Activated naive CD8-positive, alpha-beta T cell treated with anti-CD3 and anti-CD28 coated beads, Interleukin-2, amount 50 U/mL, for 16 hours (primary cell): ENCODE measurements around the gene FXYD6.

Source experiments
- DNase-seq: peaks from one replicate; pipeline ENCODE4 v3.0.0-alpha.2; 2020; ENCODE audit warnings: low read depth, low spot score

Gene FXYD6

DNA sequence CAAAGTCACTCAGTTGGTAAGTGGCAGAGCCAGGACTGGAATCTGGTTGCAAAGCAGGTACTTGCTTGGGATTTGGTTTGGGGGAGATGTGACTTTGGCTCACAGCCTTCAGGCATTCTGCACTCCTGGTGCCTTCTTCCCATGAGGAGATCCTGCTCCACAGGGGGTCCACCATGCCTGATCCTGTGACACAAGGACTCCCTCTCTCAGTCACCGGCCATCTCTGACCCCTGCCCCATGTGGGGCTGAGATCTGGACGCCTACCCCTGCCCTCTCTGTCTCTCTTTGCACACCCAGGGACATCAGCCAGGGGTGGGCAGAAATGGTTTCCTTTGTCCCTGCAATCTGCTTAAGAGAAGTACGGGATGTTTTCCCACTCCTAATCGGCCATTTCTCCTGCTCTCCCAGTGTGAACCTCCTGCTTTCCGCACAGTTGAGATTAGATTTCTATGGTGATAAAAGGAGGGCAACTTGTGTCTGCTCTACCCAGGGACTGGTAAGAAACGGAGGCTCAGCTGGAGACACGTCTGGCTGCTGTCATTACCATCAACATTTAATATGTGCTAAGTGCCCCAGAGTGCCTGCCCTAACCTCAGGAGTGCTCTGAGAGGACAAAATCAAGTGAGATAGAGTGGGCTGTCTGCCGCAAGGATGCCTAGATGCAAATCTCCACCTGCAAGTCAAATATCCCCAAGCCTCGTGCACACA is 11.1 kb upstream of the FXYD6 start:
- DNase-seq: no peak

- no peak for DNase-seq
Measured at GRCh38 chr11:117885777-117886176, 9.3 kb upstream of the FXYD6 start.

GRCh38 chr11:117884994-117885393 is 8.5 kb upstream of the FXYD6 start:
- no peak for DNase-seq

GRCh38 chr11:117883063-117883462 is 6.6 kb upstream of the FXYD6 start:
- no peak for DNase-seq

- no peak for DNase-seq
Measured at GRCh38 chr11:117882311-117882905, 6.0 kb upstream of the FXYD6 start.

- no peak for DNase-seq
Measured at GRCh38 chr11:117881217-117881616, 4.8 kb upstream of the FXYD6 start.

- no peak for DNase-seq
Measured at GRCh38 chr11:117879516-117880480, 3.3 kb upstream of the FXYD6 start.

DNA sequence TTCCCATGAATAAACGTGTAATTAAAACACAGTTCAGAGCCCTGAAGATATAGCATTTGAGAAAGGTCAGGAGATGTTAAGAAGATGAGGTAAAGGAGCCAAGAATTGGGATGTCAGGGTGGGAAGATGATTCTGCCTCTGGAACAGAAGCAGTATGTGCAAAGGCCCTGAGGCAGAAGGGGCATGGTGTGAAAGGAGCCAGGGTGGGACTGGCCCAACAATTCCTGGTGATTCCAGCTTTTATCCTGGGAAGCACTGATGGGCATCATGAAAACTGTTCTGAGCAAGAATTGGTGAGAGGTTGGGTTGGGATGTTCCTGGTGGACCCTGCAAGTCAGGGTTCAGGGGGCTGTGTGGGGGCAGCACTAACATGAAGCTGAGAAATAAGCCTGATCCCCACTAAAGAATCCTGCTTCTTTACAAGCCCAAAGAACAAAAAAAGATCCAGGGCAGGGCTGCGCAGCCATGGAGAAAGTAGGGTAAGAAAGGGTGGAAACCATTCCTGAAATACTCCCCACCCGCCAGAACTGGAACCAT is 2.5 kb upstream of the FXYD6 start:
- no peak for DNase-seq

DNA sequence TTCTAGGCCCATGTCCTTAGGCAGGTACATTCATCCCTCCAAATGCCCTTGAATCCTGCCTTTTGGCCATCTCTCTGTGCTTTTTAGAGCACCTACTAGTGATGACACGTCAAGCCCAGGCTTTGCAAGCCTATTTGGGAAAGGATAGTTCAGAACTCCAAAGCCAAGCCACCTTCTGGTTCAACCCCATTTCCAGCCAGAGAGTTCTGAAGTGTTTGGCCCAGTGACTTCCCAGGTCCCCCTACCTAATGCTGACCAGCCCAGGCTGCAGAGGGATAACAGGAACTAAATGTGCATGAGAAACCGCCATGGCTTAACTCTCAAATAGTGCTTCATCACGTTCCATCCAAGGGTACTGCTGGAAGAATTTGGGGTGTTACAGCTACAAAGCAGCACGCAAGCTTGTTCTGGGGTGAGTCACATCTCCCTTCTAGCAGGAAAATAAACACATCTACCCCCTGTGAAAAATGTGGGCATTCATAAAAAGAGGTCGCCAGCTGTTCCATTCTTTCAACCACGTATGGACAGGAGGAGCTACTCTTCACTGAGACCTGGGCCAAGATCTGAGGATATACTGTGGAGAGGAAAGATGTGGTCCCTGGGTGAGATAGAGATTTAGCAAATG is 2.0 kb upstream of the FXYD6 start:
- DNase-seq: no peak

- no peak for DNase-seq
Measured at GRCh38 chr11:117877120-117877784, 794 bp upstream of the FXYD6 start.

GRCh38 chr11:117876059-117876340 is 458 bp downstream of the FXYD6 start:
- DNase-seq: no peak

DNA sequence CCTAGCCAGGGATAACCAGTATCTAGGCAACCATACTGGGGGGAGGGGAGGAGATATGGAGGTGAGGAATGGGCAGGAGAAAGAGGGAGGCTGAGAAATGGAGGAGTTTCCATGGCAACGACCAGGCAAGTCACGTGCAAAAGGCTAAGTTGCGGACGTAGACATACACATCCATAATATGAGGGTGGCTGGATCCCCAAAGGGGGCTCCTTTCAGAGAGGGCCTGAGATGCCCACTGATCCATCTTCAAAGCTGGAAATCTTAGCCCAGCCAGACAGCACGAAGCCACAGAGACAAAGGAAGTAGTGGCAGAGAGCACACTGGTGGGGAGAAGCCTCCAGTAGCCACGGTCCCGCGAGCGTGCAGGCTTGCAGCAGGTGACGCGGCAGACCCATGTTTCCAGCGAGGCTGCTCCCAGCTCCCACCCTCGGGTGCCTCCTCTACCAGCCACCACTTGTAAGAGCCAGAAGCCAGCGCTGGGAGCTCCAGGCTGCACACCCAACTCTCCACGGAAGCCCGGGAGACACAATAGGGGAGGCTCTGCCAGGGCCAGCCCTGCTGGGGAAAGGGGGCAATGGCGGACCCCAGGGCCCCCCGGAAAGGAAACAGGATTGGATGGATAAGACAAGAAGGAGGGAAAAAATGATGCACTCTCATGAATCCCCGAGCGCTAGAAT is 938 bp downstream of the FXYD6 start:
- DNase-seq: no peak

DNA sequence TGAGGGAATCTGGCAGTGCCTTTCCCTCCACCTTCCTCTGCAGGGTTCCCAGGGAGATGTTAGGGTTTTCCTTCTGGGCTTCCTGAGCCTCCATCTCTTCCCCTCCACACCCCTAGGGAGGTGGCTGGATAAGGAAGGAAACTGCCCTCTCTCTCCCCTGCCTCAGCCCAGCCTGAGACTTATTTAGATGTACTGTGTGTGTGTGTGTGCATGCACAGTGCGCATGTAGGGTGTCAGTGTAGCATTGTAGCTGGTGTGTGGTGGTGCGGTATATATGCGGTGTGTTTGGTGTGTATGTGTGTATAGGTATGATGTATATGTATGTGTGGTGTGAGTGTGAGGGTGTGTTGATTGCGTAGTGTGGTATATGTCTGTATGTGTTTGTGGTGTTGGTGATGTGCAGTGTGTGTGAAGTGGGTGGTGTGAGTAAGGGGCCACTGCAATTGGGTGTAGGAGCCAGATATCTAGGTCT is 1.5 kb downstream of the FXYD6 start:
- DNase-seq: no peak

DNA sequence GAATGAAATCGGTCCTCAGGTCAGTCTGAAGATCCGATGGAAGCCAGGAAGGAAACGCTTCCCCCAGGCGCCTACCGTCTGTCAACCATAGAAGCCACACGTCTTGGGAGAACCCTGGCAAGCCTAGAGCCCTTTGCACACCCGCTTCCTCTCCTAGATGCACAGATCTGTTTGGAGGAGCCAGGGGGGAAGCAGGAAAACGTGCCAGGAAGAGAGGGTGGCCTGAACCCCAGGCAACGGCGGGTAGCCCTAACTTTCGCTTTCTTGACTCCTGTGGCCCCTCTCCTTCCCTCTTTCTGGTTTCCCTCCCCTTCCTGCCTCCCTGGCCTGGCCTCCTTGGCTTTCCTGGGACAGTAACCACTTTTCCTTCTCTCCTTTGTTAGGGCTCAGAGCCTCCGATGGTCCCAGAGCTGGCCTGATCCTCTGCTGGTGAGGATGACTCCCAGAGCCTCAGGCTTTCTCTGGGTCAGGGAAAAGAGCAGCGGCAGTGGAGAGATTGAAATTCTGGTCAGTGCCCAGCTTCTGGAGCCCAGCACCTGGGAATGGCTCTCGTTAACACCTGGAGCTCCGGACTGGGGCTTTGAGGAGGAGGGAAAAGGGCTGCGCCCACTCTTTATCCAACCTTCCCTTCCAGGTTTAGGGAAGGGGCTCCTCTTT is 2.1 kb downstream of the FXYD6 start:
- no peak for DNase-seq

DNA sequence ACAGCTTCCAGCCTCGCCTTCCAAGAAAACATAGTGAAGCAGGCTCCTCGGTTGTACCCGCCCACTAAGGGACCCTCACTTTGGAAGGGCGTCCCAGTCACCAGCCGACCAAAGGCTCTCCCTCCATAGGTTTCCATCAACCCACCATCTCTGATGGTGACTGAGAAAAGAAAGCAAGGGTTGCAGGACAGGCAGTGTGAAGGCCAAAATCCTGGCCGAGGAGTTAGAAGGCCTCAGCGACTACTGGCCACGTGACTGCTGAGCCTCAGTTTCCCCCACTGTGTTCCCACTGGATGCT is 2.7 kb downstream of the FXYD6 start:
- DNase-seq: no peak

DNA sequence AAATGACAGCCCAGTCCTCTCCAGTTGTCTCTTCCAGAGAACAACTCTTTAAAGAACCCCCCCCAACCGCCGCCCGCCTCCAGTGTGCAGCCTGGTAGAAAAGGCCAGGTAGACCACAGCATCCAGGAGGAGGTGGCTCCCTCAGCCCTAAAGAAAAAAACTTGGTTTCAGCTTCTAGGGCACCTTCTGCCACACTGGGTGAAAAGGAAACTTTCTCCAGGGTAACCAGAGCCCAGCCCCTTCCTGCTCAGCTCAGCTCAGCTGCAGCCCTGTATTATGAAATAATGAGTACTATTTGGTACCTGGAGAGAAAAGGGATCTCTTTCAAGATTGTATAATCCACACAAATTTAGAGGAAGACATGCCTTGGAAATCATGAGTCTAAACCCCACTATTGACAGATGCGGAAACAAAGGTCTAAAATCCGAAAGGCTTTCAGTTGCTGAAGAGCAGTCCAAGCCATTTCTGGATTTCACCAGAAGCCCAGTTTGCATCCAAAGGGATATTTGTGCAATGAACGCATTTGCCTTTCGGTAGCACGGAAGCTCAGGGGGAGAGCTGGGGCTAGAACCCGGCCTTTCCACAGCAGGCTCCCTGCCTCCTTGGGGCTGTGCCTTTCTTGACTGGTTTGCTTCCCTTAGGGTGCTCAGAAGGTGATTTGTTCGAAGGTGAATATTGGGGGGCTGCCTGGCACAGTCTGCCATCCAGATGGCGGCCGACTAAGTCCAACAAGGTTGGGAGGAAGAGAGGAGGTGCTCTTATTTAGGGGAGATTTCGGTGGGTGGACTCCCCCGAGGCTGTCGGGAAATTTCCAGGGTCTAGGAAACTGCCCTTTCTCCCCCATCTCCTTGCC is 3.3 kb downstream of the FXYD6 start:
- DNase-seq: no peak

- no peak for DNase-seq
Measured at GRCh38 chr11:117872420-117872961, 4.0 kb downstream of the FXYD6 start.

DNA sequence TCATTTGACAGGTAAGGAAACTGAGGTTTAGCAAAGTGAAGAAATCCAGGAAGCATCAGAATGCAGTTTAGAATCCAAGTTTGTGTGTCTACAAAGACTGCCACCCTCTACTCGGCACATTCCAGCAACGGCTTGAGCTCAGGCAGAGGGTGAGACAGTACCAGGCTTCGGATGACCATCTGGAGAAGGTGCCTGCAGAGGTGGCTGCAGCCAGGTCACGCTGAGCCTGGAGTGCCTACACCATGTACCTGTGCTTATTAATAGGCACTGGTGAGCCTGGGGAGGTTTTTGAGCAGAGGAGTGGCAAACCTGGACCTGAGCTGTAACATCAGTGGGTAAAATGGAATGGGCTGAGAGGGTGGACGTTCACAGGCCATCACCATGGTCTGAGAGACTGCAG is 4.7 kb downstream of the FXYD6 start:
- no peak for DNase-seq

- DNase-seq: no peak
Measured at GRCh38 chr11:117871160-117871559, 5.3 kb downstream of the FXYD6 start.
